HT-29 (cell line): ENCODE results near the gene NCAPD2. TPM values are rescaled to one million over a fixed set of nuclear protein-coding genes. Genes with fewer than 3 reads are reported as not detected.
"Not testable (repeated sequence)": the region's sequence is repeated elsewhere in the genome, so short reads cannot be mapped to it uniquely, and the experiment has no call there.

ENCODE experiments used
- DNase-seq: peaks from one replicate; pipeline ENCODE4 v3.0.0-alpha.2; 2015; ENCODE audit warnings: low spot score
- total RNA-seq: library from RNA; depleted of rRNA; stranded (reverse); fragments of >200 nt; shearing (Covaris generic); gene quantifications from 2 replicates; pipeline ENCODE4 v1.2.3, GENCODE V29; 2014

The NCAPD2 gene
- total RNA-seq, 1 experiment from 2014 or later = 141 TPM

- peak; percentile 84 for DNase-seq
These were observed 28.3 kb upstream of the NCAPD2 start for GRCh38 chr12:6465467-6466183.

- DNase-seq = no peak
These were observed 27.7 kb upstream of the NCAPD2 start for GRCh38 chr12:6466184-6466573.

- not testable (repeated sequence) for DNase-seq
These were observed 27.2 kb upstream of the NCAPD2 start for GRCh38 chr12:6466751-6467150.

- not testable (repeated sequence) for DNase-seq
These were observed 26.2 kb upstream of the NCAPD2 start for GRCh38 chr12:6467571-6468282.

DNA sequence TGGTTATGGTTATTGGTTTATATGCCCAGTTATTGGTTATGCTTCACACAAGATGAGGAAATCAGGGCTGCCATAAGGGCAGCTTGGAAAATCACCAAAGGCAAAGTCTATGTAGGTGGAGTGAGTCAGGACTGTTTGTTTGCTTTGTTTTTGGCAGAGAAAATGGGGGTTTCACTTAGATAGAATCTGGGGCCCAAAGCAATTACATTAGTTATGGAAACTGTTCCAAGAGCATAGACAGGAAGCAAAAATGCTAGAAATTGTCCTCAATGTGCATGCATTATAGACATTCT lies 25.7 kb upstream of the NCAPD2 start:
- DNase-seq = no peak

DNA sequence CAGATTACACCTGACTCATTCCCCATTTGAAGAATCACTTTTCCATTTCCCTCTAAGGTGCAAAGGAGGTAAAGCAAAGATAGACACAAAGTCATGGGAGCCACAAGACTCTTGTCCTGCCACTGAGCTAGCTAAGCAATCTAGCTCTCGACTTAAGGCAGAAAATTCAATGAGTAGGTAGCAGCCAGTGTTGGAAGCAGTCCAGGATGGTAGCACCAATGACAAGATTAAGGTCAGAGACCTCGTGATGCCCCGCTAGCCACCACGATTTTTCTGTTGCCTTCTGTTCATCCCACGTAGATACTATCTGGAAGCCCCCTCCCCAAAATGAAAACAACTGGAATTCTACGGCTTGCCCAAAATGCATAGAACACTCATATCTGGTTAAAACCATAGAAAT lies 24.8 kb upstream of the NCAPD2 start:
- no peak for DNase-seq

GRCh38 chr12:6469609-6470374 lies 24.1 kb upstream of the NCAPD2 start:
- DNase-seq = peak; percentile 5

- peak; percentile 97 for DNase-seq
These were observed 23.3 kb upstream of the NCAPD2 start, which contains the start of gene VAMP1 for GRCh38 chr12:6470375-6471163. Gene VAMP1 (minus strand): TSS chr12:6470677. CDS start chr12:6470531, 146 bp downstream.

- DNase-seq = no peak
These were observed 21.9 kb upstream of the NCAPD2 start for GRCh38 chr12:6471989-6472360.

GRCh38 chr12:6472491-6472890 lies 21.4 kb upstream of the NCAPD2 start:
- DNase-seq = no peak

- DNase-seq = not testable (repeated sequence)
These were observed 18.5 kb upstream of the NCAPD2 start for GRCh38 chr12:6475233-6475975.

DNA sequence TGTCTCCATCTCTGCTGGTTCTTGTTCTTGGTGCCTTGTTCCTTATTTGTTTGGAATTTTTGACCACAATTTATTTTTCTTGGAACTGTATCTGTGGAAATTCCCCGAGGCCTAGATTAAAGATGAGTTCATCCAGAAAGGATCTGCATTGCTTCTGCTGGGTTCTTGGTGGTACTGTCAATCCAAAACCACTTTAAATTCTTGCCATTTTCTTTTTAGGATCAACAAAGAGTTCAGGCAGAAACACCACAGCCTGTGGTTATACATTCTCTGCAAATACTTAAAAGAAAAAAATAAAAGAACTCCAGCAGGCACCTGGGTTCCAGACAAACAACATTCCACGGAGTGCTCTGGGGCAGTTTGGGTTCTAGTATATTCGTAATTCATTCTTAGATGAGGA lies 17.4 kb upstream of the NCAPD2 start:
- DNase-seq = no peak

GRCh38 chr12:6477601-6478377 lies 16.1 kb upstream of the NCAPD2 start:
- not testable (repeated sequence) for DNase-seq

DNA sequence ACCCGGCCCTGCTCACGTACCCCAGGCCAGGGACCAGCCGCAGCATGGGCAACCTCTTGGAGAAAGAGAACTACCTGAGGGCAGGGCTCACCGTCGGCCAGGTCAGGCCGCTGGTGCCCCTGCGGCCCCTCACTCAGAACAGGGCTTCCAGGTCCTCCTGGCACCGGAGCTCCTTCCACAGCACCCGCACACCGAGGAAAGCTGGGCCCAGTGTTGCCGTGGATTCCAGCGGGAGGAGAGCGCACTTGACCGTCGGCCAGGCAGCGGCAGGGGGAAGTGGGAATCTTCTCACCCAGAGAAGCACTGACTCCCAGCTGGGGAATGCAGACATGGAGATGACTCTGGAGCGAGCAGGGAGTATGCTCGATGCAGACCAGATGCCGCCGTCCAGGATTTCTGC lies 15.5 kb upstream of the NCAPD2 start:
- DNase-seq = no peak

GRCh38 chr12:6488240-6488639 lies 5.7 kb upstream of the NCAPD2 start:
- no peak for DNase-seq

- no peak for DNase-seq
These were observed 4.5 kb upstream of the NCAPD2 start for GRCh38 chr12:6489449-6489848.

GRCh38 chr12:6490673-6491072 lies 3.2 kb upstream of the NCAPD2 start:
- DNase-seq = not testable (repeated sequence)

- DNase-seq = peak; percentile 96
These were observed 935 bp upstream of the NCAPD2 start, which contains the start of gene MRPL51 for GRCh38 chr12:6492838-6493496. Gene MRPL51 (minus strand): TSS chr12:6493262. CDS start chr12:6493136, 126 bp downstream.

DNA sequence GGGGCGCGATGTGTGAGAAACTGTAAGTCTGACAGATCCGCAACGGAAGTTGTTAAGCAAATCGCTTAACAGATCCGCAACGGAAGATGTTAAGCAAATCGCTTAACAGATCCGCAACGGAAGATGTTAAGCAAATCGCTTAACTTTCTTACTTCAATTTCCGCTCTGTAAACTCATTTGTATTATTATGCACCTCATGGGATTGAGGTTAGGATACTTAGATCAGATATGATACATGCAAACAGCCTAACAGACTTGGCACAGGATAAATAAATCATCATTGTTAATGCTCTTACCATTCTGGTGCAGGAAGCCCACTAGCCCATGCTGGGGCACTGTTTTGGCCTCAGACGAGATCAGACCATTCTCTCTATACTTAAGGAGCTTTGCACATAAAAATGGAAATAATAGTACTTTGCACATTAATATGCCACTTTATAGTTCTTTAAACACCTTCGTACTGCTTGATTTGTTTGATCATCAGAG lies 399 bp downstream of the NCAPD2 start:
- peak; percentile 50 for DNase-seq
